Peyer's patch (tissue), 4 donors: ENCODE data around the gene SLN. TPM values are rescaled to one million over a fixed set of nuclear protein-coding genes. Genes with fewer than 3 reads are reported as not detected.

Experiments used
- DNase-seq, 3 donors: peaks; one replicate each; pipeline ENCODE4 v3.0.0-alpha.2; 2017 to 2019
- H3K27ac ChIP-seq, 4 donors: fragments of 200-600 bp; sonication (generic); one replicate each; pipeline ENCODE4 v1.5.1; 2016 to 2019
- H3K27me3 ChIP-seq, 2 donors: fragments of 200-600 bp; sonication (generic); one replicate each; pipeline ENCODE4 v1.5.1; 2019
- H3K36me3 ChIP-seq, 3 donors: fragments of 200-600 bp; sonication (generic); one replicate each; pipeline ENCODE4 v1.5.1; 2016 to 2019
- H3K4me1 ChIP-seq, 4 donors: fragments of 200-600 bp; sonication (generic); one replicate each; pipeline ENCODE4 v1.5.1; 2016 to 2019
- H3K4me3 ChIP-seq, 4 donors: fragments of 200-600 bp; sonication (generic); 1 replicate in 3 of 4; 2 replicates in 1 of 4; pipeline ENCODE4 v1.5.1; 2016 to 2019; ENCODE audit warnings: mild to moderate bottlenecking in 1 of 4
- H3K9me3 ChIP-seq, 4 donors: fragments of 200-600 bp; sonication (generic); one replicate each; pipeline ENCODE4 v1.5.1; 2016 to 2019; ENCODE audit warnings: mild to moderate bottlenecking in 1 of 4
- POLR2A ChIP-seq, 2 donors: fragments of 450-650 bp; IDR thresholded peaks; one replicate each; pipeline ENCODE4 v1.5.1; 2017; ENCODE audit warnings: antibody characterized with exemption in 2 of 2, mild to moderate bottlenecking in 2 of 2, moderate library complexity in 2 of 2
- total RNA-seq, 4 donors: library from RNA; depleted of rRNA; stranded (reverse); fragments of >200 nt; gene quantifications; one replicate each; pipeline ENCODE4 v1.1.0, GENCODE V29; 2016
- TF ChIP-seq, protein P1 (sequence below), 6 experiments: fragments of 450-650 bp in 4 of 6; fragments of 200-600 bp in 2 of 6; sonication (generic) in 1 of 6; IDR thresholded peaks; one replicate each; pipeline ENCODE4 v1.5.1; 2017 to 2019; ENCODE audit warnings: antibody characterized with exemption in 6 of 6, mild to moderate bottlenecking in 3 of 6, moderate library complexity in 1 of 6

The SLN gene
- total RNA-seq, 4 donors from 2014 or later = not detected

DNA sequence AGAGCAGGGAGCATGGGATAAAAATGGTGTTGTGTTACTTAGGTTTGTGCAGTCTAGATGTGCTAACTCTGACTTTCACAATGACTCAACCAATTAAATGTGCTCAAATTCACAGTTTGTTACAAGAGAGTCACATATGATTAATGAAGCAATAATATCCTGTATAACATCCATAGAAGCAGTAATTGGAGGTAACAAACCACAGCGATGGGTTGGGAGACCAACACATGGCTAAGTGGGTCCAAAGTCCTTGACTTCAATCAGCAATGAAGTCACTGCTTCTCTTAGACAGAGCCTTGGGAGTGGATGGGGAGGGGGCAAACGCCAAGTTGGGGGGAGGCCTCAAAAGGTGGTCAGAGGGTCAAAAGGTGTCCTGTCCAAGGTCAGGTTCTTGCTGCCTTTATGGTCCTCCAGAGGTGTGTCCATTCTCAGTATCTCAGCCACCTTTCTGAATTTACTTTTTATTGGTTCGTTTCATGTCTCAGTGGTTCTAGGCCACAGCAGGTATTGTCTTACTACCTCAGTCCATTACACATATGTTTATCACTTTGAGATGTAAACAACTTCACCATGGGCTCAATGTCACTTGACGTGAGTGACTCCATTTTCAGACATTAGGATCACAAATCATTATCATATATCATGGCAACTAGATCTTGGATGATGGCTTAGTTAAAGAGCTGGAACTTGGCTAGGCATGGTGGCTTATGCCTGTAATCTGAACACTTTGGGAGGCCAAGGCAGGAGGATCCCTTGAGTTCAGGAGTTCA is 32.4 kb downstream of the SLN start:
- no peaks in the 10 kb centered on the region for H3K9me3 ChIP-seq
- no peaks in the 10 kb centered on the region for H3K27me3 ChIP-seq
- H3K4me3 ChIP-seq = no peak overlapping the region
- DNase-seq = no peak
- H3K36me3 ChIP-seq = no peaks in the 10 kb centered on the region
- no peak overlapping the region for H3K27ac ChIP-seq
- H3K4me1 ChIP-seq = no peaks in the 10 kb centered on the region
- TF ChIP-seq, protein P1, sequence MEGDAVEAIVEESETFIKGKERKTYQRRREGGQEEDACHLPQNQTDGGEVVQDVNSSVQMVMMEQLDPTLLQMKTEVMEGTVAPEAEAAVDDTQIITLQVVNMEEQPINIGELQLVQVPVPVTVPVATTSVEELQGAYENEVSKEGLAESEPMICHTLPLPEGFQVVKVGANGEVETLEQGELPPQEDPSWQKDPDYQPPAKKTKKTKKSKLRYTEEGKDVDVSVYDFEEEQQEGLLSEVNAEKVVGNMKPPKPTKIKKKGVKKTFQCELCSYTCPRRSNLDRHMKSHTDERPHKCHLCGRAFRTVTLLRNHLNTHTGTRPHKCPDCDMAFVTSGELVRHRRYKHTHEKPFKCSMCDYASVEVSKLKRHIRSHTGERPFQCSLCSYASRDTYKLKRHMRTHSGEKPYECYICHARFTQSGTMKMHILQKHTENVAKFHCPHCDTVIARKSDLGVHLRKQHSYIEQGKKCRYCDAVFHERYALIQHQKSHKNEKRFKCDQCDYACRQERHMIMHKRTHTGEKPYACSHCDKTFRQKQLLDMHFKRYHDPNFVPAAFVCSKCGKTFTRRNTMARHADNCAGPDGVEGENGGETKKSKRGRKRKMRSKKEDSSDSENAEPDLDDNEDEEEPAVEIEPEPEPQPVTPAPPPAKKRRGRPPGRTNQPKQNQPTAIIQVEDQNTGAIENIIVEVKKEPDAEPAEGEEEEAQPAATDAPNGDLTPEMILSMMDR (IDR thresholded peaks at IDR 0.05) = no peak
- TF ChIP-seq POLR2A (IDR thresholded peaks at IDR 0.05) = no peak

DNA sequence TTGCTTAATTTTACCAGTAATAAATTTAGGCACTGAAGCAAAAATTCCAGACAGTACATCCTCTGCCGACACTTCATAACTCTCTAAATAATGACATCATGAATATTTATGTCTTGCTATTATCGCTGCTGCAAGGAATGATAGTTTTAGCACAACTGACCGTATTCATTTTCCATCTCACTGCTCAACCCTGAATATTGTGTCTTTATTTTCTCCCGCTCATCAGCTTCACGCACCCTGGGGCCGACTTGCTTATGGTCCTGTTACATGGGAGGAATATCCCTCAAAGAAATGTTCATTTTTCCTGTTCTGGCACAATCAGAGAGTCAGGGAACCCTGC is 33.3 kb downstream of the SLN start:
- no peaks in the 10 kb centered on the region for H3K36me3 ChIP-seq
- no peaks in the 10 kb centered on the region for H3K9me3 ChIP-seq
- no peak for DNase-seq
- no peak for TF ChIP-seq POLR2A (IDR thresholded peaks at IDR 0.05)
- TF ChIP-seq, protein P1 (IDR thresholded peaks at IDR 0.05) = no peak
- no peak overlapping the region for H3K4me3 ChIP-seq
- no peaks in the 10 kb centered on the region for H3K4me1 ChIP-seq
- H3K27ac ChIP-seq = no peak overlapping the region
- no peaks in the 10 kb centered on the region for H3K27me3 ChIP-seq

DNA sequence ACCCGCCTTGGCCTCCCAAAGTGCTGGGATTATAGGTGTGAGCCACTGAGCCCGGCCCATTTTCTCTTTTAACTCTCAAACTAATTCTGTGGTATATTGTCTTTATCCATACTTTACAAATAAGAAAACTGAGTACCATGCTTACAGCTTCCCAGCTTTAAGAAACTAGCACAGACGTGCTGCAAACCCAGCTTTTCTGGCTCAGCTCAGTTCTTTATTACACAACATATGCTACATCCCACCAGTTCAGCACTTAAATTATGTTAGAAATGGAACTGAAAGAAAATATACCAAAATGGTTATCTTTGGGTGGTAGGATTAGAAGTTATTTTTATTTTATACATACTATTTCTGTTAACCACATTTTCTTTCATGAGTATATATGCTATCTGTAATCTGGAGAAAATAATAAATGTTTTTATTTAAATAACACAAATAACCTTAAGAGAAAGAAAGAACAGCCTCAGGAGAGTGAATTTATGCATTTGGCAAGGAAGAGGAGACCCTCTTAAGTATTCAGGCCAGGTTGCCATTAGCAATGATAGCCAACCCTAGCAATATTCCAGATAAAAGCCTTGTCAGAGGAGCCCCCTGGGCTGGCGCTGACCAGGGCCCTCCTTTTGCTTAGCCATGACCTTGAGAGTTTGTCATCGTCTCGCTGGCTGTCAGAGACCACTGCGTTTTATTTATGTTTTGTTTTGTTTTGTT is 33.8 kb downstream of the SLN start:
- no peaks in the 10 kb centered on the region for H3K4me1 ChIP-seq
- no peaks in the 10 kb centered on the region for H3K36me3 ChIP-seq
- no peaks in the 10 kb centered on the region for H3K9me3 ChIP-seq
- TF ChIP-seq, protein P1 (IDR thresholded peaks at IDR 0.05) = no peak
- no peak for TF ChIP-seq POLR2A (IDR thresholded peaks at IDR 0.05)
- no peaks in the 10 kb centered on the region for H3K27me3 ChIP-seq
- H3K4me3 ChIP-seq = no peak overlapping the region
- no peak for DNase-seq
- no peak overlapping the region for H3K27ac ChIP-seq

DNA sequence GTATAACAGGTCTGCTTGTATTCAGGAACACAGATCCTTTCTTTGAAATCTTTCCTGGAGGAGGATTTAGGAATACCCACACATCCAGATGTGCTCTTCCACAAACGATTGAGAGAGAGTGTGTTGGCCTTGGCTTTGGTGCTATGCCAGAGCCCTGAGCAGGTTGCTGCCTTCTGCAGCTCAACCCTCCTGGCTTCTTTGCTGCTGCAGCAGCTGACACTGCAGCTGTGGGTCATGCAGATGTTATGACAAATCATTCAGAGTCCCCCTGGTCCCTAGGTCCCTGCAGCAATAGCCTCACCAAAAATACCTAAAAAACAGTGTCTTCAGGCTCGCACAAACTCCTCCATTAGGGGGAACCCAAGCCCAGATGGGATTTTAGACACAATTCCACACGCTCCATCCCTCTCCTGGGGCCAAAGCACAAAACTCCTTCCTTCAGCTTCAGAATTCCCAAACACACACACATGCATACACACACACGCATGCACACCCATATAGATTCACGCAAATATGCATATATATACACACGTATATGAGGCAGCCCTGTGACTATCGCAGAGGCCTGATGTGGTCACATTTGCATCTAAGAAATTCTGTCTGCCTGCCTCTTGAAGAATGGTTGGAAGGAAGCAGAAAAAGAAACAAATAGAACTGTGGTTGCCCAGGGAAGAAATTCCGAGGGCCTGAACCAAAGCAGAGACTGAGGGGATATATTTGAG is 35.4 kb downstream of the SLN start:
- Histone ChIP-seq H3K27me3 (no peaks in the 10 kb centered on the region), H3K36me3 (no peaks in the 10 kb centered on the region), H3K27ac (no peak overlapping the region), H3K4me1 (no peaks in the 10 kb centered on the region), H3K9me3 (no peaks in the 10 kb centered on the region), H3K4me3 (no peak overlapping the region)
- no peak for DNase-seq
- TF ChIP-seq, protein P1 (IDR thresholded peaks at IDR 0.05) = no peak

DNA sequence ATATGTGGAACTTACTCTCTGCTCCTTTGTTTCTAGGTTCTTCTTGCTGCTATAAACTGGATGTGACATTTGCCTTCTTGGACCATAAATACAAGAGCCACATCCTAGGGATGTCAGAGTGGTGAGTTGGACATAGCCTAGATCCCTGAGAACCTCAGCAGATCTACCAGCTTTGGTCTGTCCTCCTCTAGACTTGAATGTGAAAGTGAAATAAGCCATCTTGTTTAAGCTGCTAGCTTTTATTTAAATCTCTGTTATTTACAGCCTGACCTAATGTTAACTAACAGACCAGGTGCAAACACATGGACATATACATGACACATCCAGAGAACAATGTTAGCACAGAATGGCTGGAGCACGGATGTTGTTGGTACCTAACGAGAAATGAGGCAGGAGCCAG is 36.0 kb downstream of the SLN start:
- no peaks in the 10 kb centered on the region for H3K9me3 ChIP-seq
- H3K27me3 ChIP-seq = no peaks in the 10 kb centered on the region
- H3K27ac ChIP-seq = no peak overlapping the region
- no peak for DNase-seq
- TF ChIP-seq POLR2A (IDR thresholded peaks at IDR 0.05) = no peak
- TF ChIP-seq, protein P1 (IDR thresholded peaks at IDR 0.05) = no peak
- H3K4me3 ChIP-seq = no peak overlapping the region
- no peaks in the 10 kb centered on the region for H3K4me1 ChIP-seq
- H3K36me3 ChIP-seq = no peaks in the 10 kb centered on the region
